ENCODE measurements around the gene MLST8.

GRCh38 chr16:2213817-2214718 lies 8.8 kb downstream of the MLST8 start:
- TF ChIP-seq CTCF (IDR thresholded peaks at IDR 0.05) (no peak), EZH2 (IDR thresholded peaks at IDR 0.05; ENCODE audit: borderline replicate concordance, insufficient read depth, low read depth, low read length, poor library complexity, severe bottlenecking) (no peak)

Data from B cell (primary cell).